ENCODE data around the gene HAND1. TPM values are rescaled to one million over a fixed set of nuclear protein-coding genes. Genes with fewer than 3 reads are reported as not detected.

The HAND1 gene
- total RNA-seq, 4 donors from 2014 or later: not detected

DNA sequence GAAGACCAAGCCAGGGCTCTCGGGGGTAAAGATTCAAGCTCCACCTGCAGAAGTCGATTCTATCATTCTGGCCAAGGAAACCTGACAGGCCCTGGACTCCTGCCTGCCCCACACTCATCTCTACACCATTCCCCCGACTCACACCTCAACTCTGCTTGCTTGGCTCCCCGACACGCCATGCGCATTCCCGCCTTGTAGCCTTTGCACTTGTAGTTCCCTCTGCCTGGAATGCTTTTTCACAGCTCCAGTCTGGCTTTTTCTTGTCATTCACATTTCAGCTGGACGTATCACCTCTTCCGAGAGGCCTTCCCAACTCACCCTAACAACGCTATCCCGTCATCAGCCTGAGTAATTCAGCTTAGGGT is 28.7 kb upstream of the HAND1 start:
- 83 to 89% methylated on average over 11 of the region's 11 CpGs for WGBS, 2 donors
- H3K4me1 ChIP-seq: no peaks in the 10 kb centered on the region
- H3K36me3 ChIP-seq: no peaks in the 10 kb centered on the region
- no peak for DNase-seq (ENCODE audit: low spot score in 2 of 2)
- no peak overlapping the region for H3K4me3 ChIP-seq
- H3K27ac ChIP-seq: no peak overlapping the region
- H3K27me3 ChIP-seq: no peaks in the 10 kb centered on the region
- no peaks in the 10 kb centered on the region for H3K9me3 ChIP-seq
- TF ChIP-seq, protein P1, sequence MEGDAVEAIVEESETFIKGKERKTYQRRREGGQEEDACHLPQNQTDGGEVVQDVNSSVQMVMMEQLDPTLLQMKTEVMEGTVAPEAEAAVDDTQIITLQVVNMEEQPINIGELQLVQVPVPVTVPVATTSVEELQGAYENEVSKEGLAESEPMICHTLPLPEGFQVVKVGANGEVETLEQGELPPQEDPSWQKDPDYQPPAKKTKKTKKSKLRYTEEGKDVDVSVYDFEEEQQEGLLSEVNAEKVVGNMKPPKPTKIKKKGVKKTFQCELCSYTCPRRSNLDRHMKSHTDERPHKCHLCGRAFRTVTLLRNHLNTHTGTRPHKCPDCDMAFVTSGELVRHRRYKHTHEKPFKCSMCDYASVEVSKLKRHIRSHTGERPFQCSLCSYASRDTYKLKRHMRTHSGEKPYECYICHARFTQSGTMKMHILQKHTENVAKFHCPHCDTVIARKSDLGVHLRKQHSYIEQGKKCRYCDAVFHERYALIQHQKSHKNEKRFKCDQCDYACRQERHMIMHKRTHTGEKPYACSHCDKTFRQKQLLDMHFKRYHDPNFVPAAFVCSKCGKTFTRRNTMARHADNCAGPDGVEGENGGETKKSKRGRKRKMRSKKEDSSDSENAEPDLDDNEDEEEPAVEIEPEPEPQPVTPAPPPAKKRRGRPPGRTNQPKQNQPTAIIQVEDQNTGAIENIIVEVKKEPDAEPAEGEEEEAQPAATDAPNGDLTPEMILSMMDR (IDR thresholded peaks at IDR 0.05): no peak
- TF ChIP-seq EP300 (IDR thresholded peaks at IDR 0.05) (no peak), POLR2A (IDR thresholded peaks at IDR 0.05) (no peak)

DNA sequence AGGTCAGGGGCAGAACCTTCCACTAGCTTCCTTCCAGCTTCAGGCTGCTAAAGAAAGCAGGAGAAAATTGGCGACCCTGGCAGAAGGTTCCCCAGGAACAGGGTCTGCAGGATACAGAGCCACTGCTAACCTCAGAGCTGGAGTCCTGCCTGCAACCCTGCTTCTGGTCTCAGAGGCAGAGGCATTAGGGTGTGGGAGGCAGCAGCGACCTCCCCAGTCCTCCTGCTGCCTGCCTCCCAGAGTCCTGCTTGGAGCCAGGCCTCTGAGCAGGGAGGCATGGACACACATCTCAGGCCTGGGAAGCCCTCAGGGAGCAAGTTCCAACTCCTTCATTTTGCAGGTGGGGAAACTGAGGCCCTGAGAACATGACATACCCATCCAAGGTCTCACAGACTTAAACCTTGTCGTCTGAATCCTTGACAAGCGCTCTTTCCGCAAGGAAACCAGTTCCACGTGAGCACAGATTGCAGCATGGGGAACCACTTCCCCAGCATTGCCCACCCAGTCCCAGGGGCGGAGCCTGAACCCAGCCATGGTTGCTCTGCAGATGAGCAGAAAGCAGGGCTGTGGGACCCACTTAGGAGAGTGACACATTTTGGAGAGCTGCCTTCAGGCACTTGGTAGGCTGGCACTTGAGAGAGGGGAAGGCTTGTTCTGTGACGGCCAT is 28.2 kb upstream of the HAND1 start:
- Histone ChIP-seq H3K27me3 (no peaks in the 10 kb centered on the region), H3K9me3 (no peaks in the 10 kb centered on the region), H3K4me1 (no peaks in the 10 kb centered on the region), H3K36me3 (no peaks in the 10 kb centered on the region), H3K4me3 (no peak overlapping the region), H3K27ac (no peak overlapping the region)
- no peak for DNase-seq (ENCODE audit: low spot score in 2 of 2)
- 87 to 91% methylated on average over 7 to 8 of the region's 8 CpGs for WGBS, 2 donors
- TF ChIP-seq EP300 (IDR thresholded peaks at IDR 0.05): no peak
- TF ChIP-seq POLR2A (IDR thresholded peaks at IDR 0.05): no peak
- TF ChIP-seq, protein P1 (IDR thresholded peaks at IDR 0.05): no peak

DNA sequence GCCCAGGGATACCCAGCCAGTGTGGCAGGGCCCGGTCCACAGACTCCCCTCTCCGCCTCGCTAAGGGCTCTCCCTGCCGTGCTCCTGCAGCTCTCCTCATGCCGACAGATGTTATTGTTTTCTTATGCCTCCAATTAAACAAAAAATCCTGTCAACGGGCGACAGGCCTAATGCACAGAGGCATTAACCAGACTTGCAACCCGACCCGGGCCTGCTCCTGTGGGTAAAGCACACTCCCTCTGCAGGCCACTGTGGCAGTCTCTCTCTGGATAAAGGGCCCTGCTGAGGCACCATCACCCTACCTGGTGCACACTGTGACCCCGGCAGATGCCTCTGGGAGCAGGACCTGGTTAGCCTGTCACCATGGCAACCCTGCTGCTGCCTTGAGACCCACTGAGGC is 27.5 kb upstream of the HAND1 start:
- 65 to 68% methylated on average over 10 of the region's 10 CpGs for WGBS, 2 donors
- H3K4me1 ChIP-seq: no peaks in the 10 kb centered on the region
- H3K36me3 ChIP-seq: no peaks in the 10 kb centered on the region
- H3K4me3 ChIP-seq: no peak overlapping the region
- TF ChIP-seq, protein P1 (IDR thresholded peaks at IDR 0.05): no peak
- TF ChIP-seq POLR2A (IDR thresholded peaks at IDR 0.05): no peak
- no peak for TF ChIP-seq EP300 (IDR thresholded peaks at IDR 0.05)
- no peak overlapping the region for H3K27ac ChIP-seq
- no peaks in the 10 kb centered on the region for H3K27me3 ChIP-seq
- H3K9me3 ChIP-seq: no peaks in the 10 kb centered on the region
- no peak for DNase-seq (ENCODE audit: low spot score in 2 of 2)

DNA sequence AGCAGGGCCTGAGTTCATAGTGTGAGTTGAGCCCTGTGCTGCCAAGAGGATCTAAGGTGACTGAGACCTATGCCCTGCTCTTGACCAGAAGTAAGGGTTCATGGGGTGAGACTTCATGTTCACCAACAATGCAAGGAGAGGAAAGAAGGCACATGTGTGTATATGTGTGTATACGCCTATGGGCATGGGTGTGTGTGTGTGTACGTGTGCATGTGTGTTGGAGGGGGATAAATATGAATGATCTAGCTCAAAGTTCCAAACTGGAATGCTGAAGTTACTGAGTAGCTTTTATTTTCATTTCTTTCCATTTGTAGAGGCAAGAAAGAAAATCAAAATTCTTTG is 25.6 kb upstream of the HAND1 start:
- Histone ChIP-seq H3K27ac (no peak overlapping the region), H3K36me3 (no peaks in the 10 kb centered on the region), H3K27me3 (no peaks in the 10 kb centered on the region), H3K9me3 (no peaks in the 10 kb centered on the region), H3K4me3 (no peak overlapping the region), H3K4me1 (no peaks in the 10 kb centered on the region)
- WGBS, 2 donors: 94% methylated on average over 2 of the region's 2 CpGs
- TF ChIP-seq, protein P1 (IDR thresholded peaks at IDR 0.05): no peak
- TF ChIP-seq POLR2A (IDR thresholded peaks at IDR 0.05): no peak
- no peak for TF ChIP-seq EP300 (IDR thresholded peaks at IDR 0.05)
- no peak for DNase-seq (ENCODE audit: low spot score in 2 of 2)

DNA sequence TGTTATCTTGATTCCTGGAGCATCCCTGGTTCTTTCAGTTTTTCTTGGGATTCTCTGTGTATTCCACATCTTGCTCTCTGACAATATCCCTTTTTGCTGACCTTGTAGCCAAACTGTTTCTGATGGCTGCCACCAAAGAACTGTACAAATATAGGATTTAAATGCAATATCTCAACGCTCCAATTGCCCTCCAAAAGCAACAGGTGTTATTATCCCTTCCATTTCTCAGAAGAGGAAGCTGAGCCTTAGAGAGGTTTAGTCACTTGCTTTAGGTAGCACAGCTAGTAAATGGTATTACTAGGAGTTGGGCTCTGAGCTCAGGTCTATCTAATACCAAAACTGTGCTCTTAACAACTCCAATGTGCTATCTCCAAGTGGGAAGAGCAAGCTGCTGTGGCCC is 24.2 kb upstream of the HAND1 start:
- Histone ChIP-seq H3K27me3 (peaks cover 0 to 8% of the 10 kb centered on the region in 2 donors), H3K9me3 (no peaks in the 10 kb centered on the region), H3K27ac (no peak overlapping the region), H3K4me1 (no peaks in the 10 kb centered on the region), H3K4me3 (no peak overlapping the region), H3K36me3 (no peaks in the 10 kb centered on the region)
- DNase-seq (ENCODE audit: low spot score in 2 of 2): no peak
- TF ChIP-seq EP300 (IDR thresholded peaks at IDR 0.05): no peak
- no peak for TF ChIP-seq POLR2A (IDR thresholded peaks at IDR 0.05)
- TF ChIP-seq, protein P1 (IDR thresholded peaks at IDR 0.05): no peak
- WGBS, 2 donors: 92 to 97% methylated on average over 1 of the region's 1 CpG
